DND-41 (cell line): Measurements from ENCODE around the gene MAP2K5.

ENCODE experiments used
- ATAC-seq: fragments of 200-7000 bp; cut with Tn5 transposase; 3 replicates; pipeline ENCODE4 v1.9.1; 2021; ENCODE audit warnings: low read depth; ENCODE audit not compliant: insufficient read depth
- DNase-seq: peaks from one replicate; pipeline ENCODE4 v3.0.0-alpha.2; 2020
- H2AFZ ChIP-seq: 2 replicates; pipeline ENCODE4 v1.6.0; 2012; ENCODE audit warnings: low read depth, low read length
- H3K27ac ChIP-seq: 2 replicates; pipeline ENCODE4 v1.5.1; 2012; ENCODE audit warnings: low read length, inconsistent platforms
- H3K27me3 ChIP-seq: fragments of 200-600 bp; sonication (generic); 2 replicates; pipeline ENCODE4 v1.6.0; 2012; ENCODE audit warnings: low read length, mild to moderate bottlenecking, inconsistent platforms; ENCODE audit not compliant: insufficient read depth, poor library complexity
- H3K36me3 ChIP-seq: 2 replicates; pipeline ENCODE4 v1.5.1; 2012; ENCODE audit warnings: low read length, inconsistent platforms; ENCODE audit not compliant: insufficient read depth
- H3K4me1 ChIP-seq: 2 replicates; pipeline ENCODE4 v1.5.1; 2012; ENCODE audit warnings: mild to moderate bottlenecking, low read length; ENCODE audit not compliant: insufficient read depth
- H3K4me2 ChIP-seq: 2 replicates; pipeline ENCODE4 v1.6.0; 2012; ENCODE audit warnings: mild to moderate bottlenecking, moderate library complexity, low read length, inconsistent platforms; ENCODE audit not compliant: insufficient read depth
- H3K4me3 ChIP-seq, 2 experiments: fragments of 200-600 bp in 1 of 2; shearing (Covaris generic) in 1 of 2; 2 replicates each; pipeline ENCODE4 v1.5.1; 2012 to 2016; ENCODE audit warnings: inconsistent platforms in 2 of 2, low read length in 2 of 2, mild to moderate bottlenecking in 2 of 2, low read depth in 1 of 2, moderate library complexity in 1 of 2
- H3K79me2 ChIP-seq: 2 replicates; pipeline ENCODE4 v1.6.0; 2012; ENCODE audit warnings: low read length, inconsistent platforms; ENCODE audit not compliant: insufficient read depth
- H3K9ac ChIP-seq: 2 replicates; pipeline ENCODE4 v1.6.0; 2012; ENCODE audit warnings: low read depth, mild to moderate bottlenecking, inconsistent platforms, low read length, moderate library complexity
- H3K9me3 ChIP-seq: 2 replicates; pipeline ENCODE4 v1.5.1; 2012; ENCODE audit warnings: low read length, moderate library complexity, mild to moderate bottlenecking, inconsistent platforms; ENCODE audit not compliant: insufficient read depth, severe bottlenecking
- H4K20me1 ChIP-seq: 2 replicates; pipeline ENCODE4 v1.6.0; 2012; ENCODE audit warnings: low read length; ENCODE audit not compliant: insufficient read depth
- CTCF ChIP-seq: IDR thresholded peaks from 2 replicates; pipeline ENCODE4 v1.5.1; 2012; ENCODE audit warnings: borderline replicate concordance, low read length, moderate library complexity, mild to moderate bottlenecking; ENCODE audit not compliant: poor library complexity, severe bottlenecking; ENCODE audit errors: extremely low read depth
- EZH2 ChIP-seq: IDR thresholded peaks from 3 replicates; pipeline ENCODE4 v1.6.1; 2012; ENCODE audit warnings: borderline replicate concordance, low read depth, mild to moderate bottlenecking, moderate library complexity, low read length, inconsistent platforms; ENCODE audit not compliant: severe bottlenecking

MAP2K5 gene

GRCh38 chr15:67509918-67510317 is 32.6 kb upstream of the MAP2K5 start:
- H3K27ac ChIP-seq = no peak overlapping the region
- H3K79me2 ChIP-seq = no peaks in the 10 kb centered on the region
- H3K4me3 ChIP-seq = no peak overlapping the region
- no peak for TF ChIP-seq EZH2
- no peak for TF ChIP-seq CTCF
- H3K4me1 ChIP-seq = no peaks in the 10 kb centered on the region
- no peak overlapping the region for H3K4me2 ChIP-seq
- no peak overlapping the region for H3K9ac ChIP-seq
- H3K9me3 ChIP-seq = no peaks in the 10 kb centered on the region
- ATAC-seq (no peak), DNase-seq (no peak)
- H4K20me1 ChIP-seq = no peaks in the 10 kb centered on the region
- peaks cover 2% of the 10 kb centered on the region; the same call in 1 of the 2 replicates for H3K36me3 ChIP-seq
- H2AFZ ChIP-seq = no peak overlapping the region
- H3K27me3 ChIP-seq = no peaks in the 10 kb centered on the region

GRCh38 chr15:67510597-67511190 is 31.8 kb upstream of the MAP2K5 start:
- Histone ChIP-seq H3K27me3 (no peaks in the 10 kb centered on the region), H3K9ac (no peak overlapping the region), H4K20me1 (no peaks in the 10 kb centered on the region), H3K4me3 (no peak overlapping the region), H3K9me3 (no peaks in the 10 kb centered on the region), H2AFZ (no peak overlapping the region), H3K4me1 (no peaks in the 10 kb centered on the region), H3K4me2 (no peak overlapping the region), H3K36me3 (peaks cover 2% of the 10 kb centered on the region; the same call in 1 of the 2 replicates), H3K27ac (no peak overlapping the region), H3K79me2 (no peaks in the 10 kb centered on the region)
- DNase-seq (no peak), ATAC-seq (no peak)
- TF ChIP-seq EZH2 (no peak), CTCF (no peak)

GRCh38 chr15:67511606-67512005 is 30.9 kb upstream of the MAP2K5 start:
- no peak for DNase-seq
- H3K36me3 ChIP-seq = peaks cover 2% of the 10 kb centered on the region; the same call in 1 of the 2 replicates
- H2AFZ ChIP-seq = no peak overlapping the region
- TF ChIP-seq CTCF = no peak
- no peak for TF ChIP-seq EZH2
- no peaks in the 10 kb centered on the region for H3K27me3 ChIP-seq
- H3K4me1 ChIP-seq = no peaks in the 10 kb centered on the region
- ATAC-seq = no peak
- no peak overlapping the region for H3K27ac ChIP-seq
- no peaks in the 10 kb centered on the region for H3K79me2 ChIP-seq
- H3K9ac ChIP-seq = no peak overlapping the region
- no peak overlapping the region for H3K4me3 ChIP-seq
- no peaks in the 10 kb centered on the region for H3K9me3 ChIP-seq
- no peak overlapping the region for H3K4me2 ChIP-seq
- H4K20me1 ChIP-seq = no peaks in the 10 kb centered on the region

GRCh38 chr15:67512140-67512539 is 30.4 kb upstream of the MAP2K5 start:
- H3K27me3 ChIP-seq = no peaks in the 10 kb centered on the region
- H2AFZ ChIP-seq = no peak overlapping the region
- no peaks in the 10 kb centered on the region for H3K79me2 ChIP-seq
- peaks cover 2% of the 10 kb centered on the region; the same call in 1 of the 2 replicates for H3K36me3 ChIP-seq
- DNase-seq (no peak), ATAC-seq (no peak)
- no peak overlapping the region for H3K4me2 ChIP-seq
- no peak overlapping the region for H3K9ac ChIP-seq
- H4K20me1 ChIP-seq = no peaks in the 10 kb centered on the region
- no peaks in the 10 kb centered on the region for H3K9me3 ChIP-seq
- TF ChIP-seq EZH2 = no peak
- H3K4me3 ChIP-seq = no peak overlapping the region
- H3K4me1 ChIP-seq = no peaks in the 10 kb centered on the region
- no peak overlapping the region for H3K27ac ChIP-seq
